Stomach (tissue), 19 donors: ENCODE results near the gene SAA1. TPM values are rescaled to one million over a fixed set of nuclear protein-coding genes. Genes with fewer than 3 reads are reported as not detected.
A peak's percentile ranks its signal among the peaks of the same experiment; 100 is the strongest.

Experiments
- DNase-seq, 2 donors: peaks; one replicate each; pipeline versions ENCODE4 v3.0.0 to v3.0.0-alpha.2; 2013 to 2019
- H3K27ac ChIP-seq, 5 donors: fragments of 200-600 bp in 4 of 5; sonication (generic) in 4 of 5; one replicate each; pipeline ENCODE4 v1.5.1; 2013 to 2019; ENCODE audit warnings: mild to moderate bottlenecking in 1 of 5, moderate library complexity in 1 of 5
- H3K27me3 ChIP-seq, 3 donors: fragments of 200-600 bp; sonication (generic); one replicate each; pipeline ENCODE4 v1.5.1; 2017 to 2019; ENCODE audit warnings: mixed run types in 1 of 3
- H3K36me3 ChIP-seq, 4 donors: fragments of 200-600 bp; sonication (generic); 1 replicate in 3 of 4; 2 replicates in 1 of 4; pipeline ENCODE4 v1.5.1; 2016 to 2019
- H3K4me1 ChIP-seq, 4 donors: fragments of 200-600 bp; sonication (generic); one replicate each; pipeline ENCODE4 v1.5.1; 2016 to 2019
- H3K4me3 ChIP-seq, 4 donors: fragments of 200-600 bp; sonication (generic) in 3 of 4; one replicate each; pipeline ENCODE4 v1.5.1; 2016 to 2019; ENCODE audit warnings: mild to moderate bottlenecking in 1 of 4
- H3K9me3 ChIP-seq, 4 donors: fragments of 200-600 bp; sonication (generic); one replicate each; pipeline ENCODE4 v1.5.1; 2016 to 2019
- CTCF ChIP-seq, 7 experiments: fragments of 450-650 bp in 4 of 7; fragments of 200-600 bp in 3 of 7; sonication (generic) in 3 of 7; IDR thresholded peaks; one replicate each; pipeline ENCODE4 v1.5.1; 2016 to 2019; ENCODE audit warnings: antibody characterized with exemption in 7 of 7, control low read depth in 2 of 7, mild to moderate bottlenecking in 1 of 7
- EP300 ChIP-seq: sonication (generic); formaldehyde crosslinking; IDR thresholded peaks from one replicate; pipeline ENCODE4 v1.6.1; 2017; ENCODE audit warnings: antibody characterized with exemption
- POLR2A ChIP-seq, 4 donors: fragments of 450-650 bp; IDR thresholded peaks; one replicate each; pipeline ENCODE4 v1.6.1; 2016; ENCODE audit warnings: antibody characterized with exemption in 4 of 4, control low read depth in 2 of 4, mild to moderate bottlenecking in 1 of 4, moderate library complexity in 1 of 4
- POLR2AphosphoS5 ChIP-seq, 3 donors: sonication (generic); formaldehyde crosslinking; IDR thresholded peaks; one replicate each; pipeline ENCODE4 v1.6.1; 2016; ENCODE audit warnings: antibody characterized with exemption in 3 of 3
- WGBS, 5 donors: extraction: QIAGEN DNeasy Blood & Tissue Kit in 3 of 5; methylation state at CpG; one replicate each; pipeline versions ENCODE4 v1.1.5 to v1.1.7; 2013 to 2018; 5-methylcytosine and 5-hydroxymethylcytosine counted together
- intact Hi-C: fragments of 100-400 bp; cut with DNase I; formaldehyde crosslinking; loops from one replicate; pipeline ENCODE4 v1.15.1; 2023; ENCODE audit warnings: low total_unique reads
- long read RNA-seq, 10 donors: transcript quantifications; one replicate each; lab custom pipeline, GENCODE V29; 2026
- polyA plus RNA-seq, 3 donors: library from polyadenylated mRNA; stranded (reverse); fragments of 200-250 nt; gene quantifications; one replicate each; pipeline ENCODE4 v1.2.3, GENCODE V29; 2013
- total RNA-seq, 5 donors: library from RNA; depleted of rRNA; stranded (reverse); fragments of >200 nt; gene quantifications; one replicate each; pipeline versions ENCODE4 v1.1.0 to v1.2.3, GENCODE V29; 2014 to 2016
- donor health status: healthy with polysubstance abuse.
- donor health status: Bipolar disorder and iron deficiency.
- donor health status: healthy.

The SAA1 gene
- total RNA-seq (10 to 100 TPM in 1 of 5 donors, 1 to 10 TPM in 1, not detected in 3; 2.7 to 13.9 TPM), polyA plus RNA-seq (100 to 1,000 TPM in 2 of 3 donors, 10 to 100 TPM in 1; 27.5 to 289 (median 171) TPM)
- long read RNA-seq, donor 1, result 0 reads
- long read RNA-seq, donor 2, result 0 reads
- long read RNA-seq, donor 3, result 0 reads
- long read RNA-seq, donor 4, result 0 reads
- long read RNA-seq, donor 5, result 0 reads
- long read RNA-seq, donor 6, result 0 reads
- long read RNA-seq, donor 7, result 0 reads
- long read RNA-seq, donor 8, result 0 reads
- long read RNA-seq, donor 9, partial matches to known transcripts, result 7 of 7 reads
- long read RNA-seq, donor 9, other reads (novel, unspliced or antisense), result 0 of 7 reads
- long read RNA-seq, donor 10, result 0 reads

DNA sequence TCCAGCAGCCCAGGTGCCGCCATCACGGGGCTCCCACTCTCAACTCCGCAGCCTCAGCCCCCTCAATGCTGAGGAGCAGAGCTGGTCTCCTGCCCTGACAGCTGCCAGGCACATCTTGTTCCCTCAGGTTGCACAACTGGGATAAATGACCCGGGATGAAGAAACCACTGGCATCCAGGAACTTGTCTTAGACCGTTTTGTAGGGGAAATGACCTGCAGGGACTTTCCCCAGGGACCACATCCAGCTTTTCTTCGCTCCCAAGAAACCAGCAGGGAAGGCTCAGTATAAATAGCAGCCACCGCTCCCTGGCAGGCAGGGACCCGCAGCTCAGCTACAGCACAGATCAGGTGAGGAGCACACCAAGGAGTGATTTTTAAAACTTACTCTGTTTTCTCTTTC is at the start of gene SAA1:
SAA1 (plus strand) TSS at position 316 of the 400 bp plus-strand sequence. CDS start 624 bp downstream, outside the sequence.
- no peak within 1 kb of the TSS for H3K27ac ChIP-seq
- no peaks in the 10 kb centered on the region for H3K9me3 ChIP-seq
- no peak for DNase-seq
- intact Hi-C loops, result no loop called here
- TF ChIP-seq POLR2A (IDR thresholded peaks at IDR 0.05) (no peak), POLR2AphosphoS5 (IDR thresholded peaks at IDR 0.05) (peak in 1 of 3 donors; percentile 13), EP300 (no peak)
- H3K4me1 ChIP-seq, result peaks cover 0 to 7% (median 0%) of the 10 kb centered on the region in 4 donors
- no peaks in the 10 kb centered on the region for H3K27me3 ChIP-seq
- WGBS, 5 donors, result 47 to 77% (median 61%) methylated on average over 8 of the region's 8 CpGs
- no peak within 1 kb of the TSS for H3K4me3 ChIP-seq
- no peaks in the 10 kb centered on the region for H3K36me3 ChIP-seq

DNA sequence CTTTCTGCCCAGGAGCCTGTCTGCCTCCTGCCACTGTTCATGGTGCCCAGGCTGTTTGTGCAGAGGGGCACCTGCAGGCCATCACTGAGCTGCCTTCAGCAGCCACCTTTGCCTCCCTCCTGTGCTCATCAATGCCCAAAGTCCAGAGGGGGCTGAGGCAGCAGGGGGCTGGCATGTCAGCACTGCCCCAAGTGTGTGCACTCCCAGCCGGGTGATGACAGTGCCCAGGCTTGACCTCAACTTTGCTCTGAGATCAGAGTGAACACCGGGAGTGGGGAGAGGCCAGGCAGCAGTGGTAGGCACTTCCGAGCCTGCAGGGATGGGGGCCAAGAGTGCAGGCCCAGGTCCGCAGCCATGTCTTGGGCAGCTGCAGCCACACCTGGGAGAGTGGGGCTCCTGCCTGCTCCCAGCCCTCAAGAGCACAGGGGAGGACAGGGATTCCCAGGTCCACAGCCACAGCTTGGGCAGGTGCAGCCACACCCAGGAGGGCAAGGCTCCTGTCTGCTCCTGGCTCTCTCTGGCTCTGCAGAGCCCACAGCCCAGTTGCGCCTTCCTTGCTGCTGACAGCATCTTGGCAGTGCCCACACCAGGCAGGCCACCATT is 44.7 kb upstream of the SAA1 start:
- WGBS, 5 donors, result 68 to 92% (median 80%) methylated on average over 2 to 5 of the region's 5 CpGs
- no peaks in the 10 kb centered on the region for H3K36me3 ChIP-seq
- intact Hi-C loops, result no loop called here
- TF ChIP-seq EP300, result no peak
- TF ChIP-seq POLR2A (IDR thresholded peaks at IDR 0.05), result no peak
- no peak for TF ChIP-seq POLR2AphosphoS5 (IDR thresholded peaks at IDR 0.05)
- no peak for TF ChIP-seq CTCF (IDR thresholded peaks at IDR 0.05)
- H3K9me3 ChIP-seq, result peaks cover 0 to 2% (median 0%) of the 10 kb centered on the region in 4 donors
- no peak overlapping the region for H3K4me3 ChIP-seq
- H3K4me1 ChIP-seq, result no peaks in the 10 kb centered on the region
- no peak overlapping the region for H3K27ac ChIP-seq
- DNase-seq, result no peak
- no peaks in the 10 kb centered on the region for H3K27me3 ChIP-seq

DNA sequence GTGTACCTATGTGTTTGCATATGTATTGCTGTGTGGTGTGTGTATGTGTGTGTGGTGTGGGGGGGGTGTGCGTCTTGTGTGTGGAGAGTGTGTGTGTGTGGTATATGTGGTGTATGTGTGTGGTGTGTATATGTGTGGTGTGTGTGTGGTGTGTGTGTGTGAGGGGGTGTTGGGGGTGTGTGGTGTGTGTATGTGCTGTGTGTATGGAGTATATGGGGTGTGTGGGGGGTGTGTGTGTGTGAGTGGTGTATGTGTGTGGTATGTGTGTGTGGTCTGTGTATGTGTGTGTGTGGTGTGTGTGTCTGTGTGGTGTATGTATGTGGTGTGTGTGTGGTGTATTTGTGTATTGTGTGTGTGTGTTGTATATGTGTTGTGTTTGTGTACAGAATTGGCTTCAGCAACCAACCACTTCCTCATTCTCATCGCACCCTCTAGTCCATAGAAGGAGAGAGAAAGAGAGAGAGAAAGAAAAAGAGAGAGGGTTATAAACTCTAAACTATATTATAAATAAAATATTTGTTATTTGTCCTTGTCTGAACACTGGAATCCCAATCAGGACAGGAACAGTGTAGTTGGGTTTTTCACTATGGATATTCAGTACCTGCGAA is 43.1 kb upstream of the SAA1 start:
- Histone ChIP-seq H3K4me1 (no peaks in the 10 kb centered on the region), H3K9me3 (no peaks in the 10 kb centered on the region), H3K27ac (no peak overlapping the region), H3K36me3 (no peaks in the 10 kb centered on the region), H3K27me3 (no peaks in the 10 kb centered on the region), H3K4me3 (no peak overlapping the region)
- intact Hi-C loops, result no loop called here
- WGBS, 5 donors, result 78 to 93% (median 90%) methylated on average over 3 of the region's 3 CpGs
- TF ChIP-seq EP300 (no peak), POLR2A (IDR thresholded peaks at IDR 0.05) (no peak), CTCF (IDR thresholded peaks at IDR 0.05) (no peak), POLR2AphosphoS5 (IDR thresholded peaks at IDR 0.05) (no peak)
- DNase-seq, result no peak

DNA sequence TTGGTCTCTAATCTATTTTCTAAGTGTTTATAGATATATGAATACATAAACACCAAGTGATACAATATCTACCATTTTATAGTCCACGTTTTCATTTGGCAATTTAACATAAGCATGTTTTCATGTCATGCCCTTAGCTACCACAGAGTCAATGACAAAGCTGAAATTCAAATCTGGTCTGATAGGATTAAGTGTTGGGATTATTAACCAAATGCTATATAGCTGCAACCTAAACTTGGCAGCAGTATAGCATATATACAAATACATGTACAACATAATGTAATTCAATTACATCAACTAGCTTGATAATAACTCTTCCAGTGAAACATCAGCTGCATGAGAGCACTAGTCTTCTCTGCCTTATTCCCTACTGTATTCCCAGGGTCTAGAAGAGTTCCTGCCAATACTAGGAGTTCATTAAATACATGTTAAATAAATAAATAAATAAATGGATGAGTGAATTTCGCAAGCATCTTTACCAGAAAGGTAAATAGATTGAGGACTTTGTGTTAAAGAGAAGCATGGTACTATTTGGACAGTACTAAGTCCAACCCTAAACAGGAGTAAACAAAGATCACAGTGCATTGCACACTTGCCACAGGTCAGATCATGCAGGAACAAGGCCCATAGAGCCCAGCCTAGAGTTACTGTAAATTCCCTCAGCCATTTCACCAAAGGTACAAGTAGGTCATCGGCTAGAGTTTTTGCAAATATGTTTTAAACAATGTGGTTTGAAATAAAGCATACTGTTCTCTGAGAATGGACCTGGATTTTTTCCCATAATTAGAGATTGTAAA is 42.3 kb upstream of the SAA1 start:
- 38 to 77% (median 56%) methylated on average over 3 of the region's 3 CpGs for WGBS, 5 donors
- Histone ChIP-seq H3K9me3 (no peaks in the 10 kb centered on the region), H3K36me3 (no peaks in the 10 kb centered on the region), H3K4me3 (no peak overlapping the region), H3K4me1 (no peaks in the 10 kb centered on the region), H3K27me3 (no peaks in the 10 kb centered on the region), H3K27ac (no peak overlapping the region)
- intact Hi-C loops, result no loop called here
- DNase-seq, result no peak
- no peak for TF ChIP-seq POLR2AphosphoS5 (IDR thresholded peaks at IDR 0.05)
- TF ChIP-seq POLR2A (IDR thresholded peaks at IDR 0.05), result no peak
- TF ChIP-seq EP300, result no peak
- no peak for TF ChIP-seq CTCF (IDR thresholded peaks at IDR 0.05)
